ENCODE data around the gene ARMH3.
"Not testable (repeated sequence)": the region's sequence is repeated elsewhere in the genome, so short reads cannot be mapped to it uniquely, and the experiment has no call there.

ARMH3 gene

DNA sequence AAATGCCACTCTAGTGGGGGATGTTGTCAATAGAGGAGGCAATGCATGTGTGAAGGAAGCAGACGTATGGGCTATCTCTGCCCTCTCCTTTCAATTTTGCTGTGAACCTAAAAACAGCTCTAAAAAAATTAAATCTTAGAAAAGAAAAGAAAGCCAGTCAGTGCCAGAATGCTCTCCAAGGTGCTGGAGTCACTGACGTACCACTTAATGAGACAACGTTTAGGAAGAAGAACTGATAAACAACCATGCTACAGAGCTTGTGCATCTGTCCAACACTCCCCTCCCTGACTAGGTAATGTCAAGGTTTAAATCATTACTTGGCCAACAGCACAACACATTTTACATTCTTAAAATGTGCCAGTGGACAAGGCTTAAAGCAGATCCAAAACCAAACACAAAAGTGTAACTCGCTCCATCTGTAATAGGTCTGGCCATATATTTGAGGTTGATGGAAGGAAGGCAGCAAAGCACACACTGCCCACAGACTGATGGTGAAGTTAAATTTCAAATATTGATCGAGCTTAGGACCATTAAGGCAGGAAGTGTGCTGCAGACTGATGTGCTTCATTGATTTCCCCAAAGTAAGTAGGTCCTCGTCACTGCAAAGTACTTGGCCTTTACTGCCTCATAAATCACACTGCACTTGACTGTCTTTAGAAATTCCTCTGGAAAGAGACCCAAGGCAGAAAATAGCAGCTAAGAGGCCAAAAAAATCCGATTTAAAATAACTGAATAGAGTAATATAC is 15.5 kb downstream of the ARMH3 start:
- no peak for DNase-seq

GRCh38 chr10:102038410-102038809 is 17.6 kb downstream of the ARMH3 start:
- no peak for DNase-seq

DNA sequence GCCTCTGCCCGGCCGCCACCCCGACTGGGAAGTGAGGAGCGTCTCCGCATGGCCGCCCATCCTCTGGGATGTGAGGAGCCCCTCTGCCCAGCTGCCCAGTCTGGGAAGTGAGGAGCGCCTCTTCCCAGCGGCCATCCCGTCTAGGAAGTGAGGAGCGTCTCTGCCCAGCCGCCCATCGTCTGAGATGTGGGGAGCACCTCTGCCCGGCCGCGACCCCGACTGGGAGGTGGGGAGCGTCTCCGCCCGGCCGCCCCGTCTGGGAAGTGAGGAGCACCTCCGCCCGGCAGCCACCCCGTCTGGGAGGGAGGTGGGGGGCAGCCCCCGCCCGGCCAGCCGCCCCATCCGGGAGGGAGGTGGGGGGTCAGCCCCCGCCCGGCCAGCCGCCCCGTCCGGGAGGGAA is 20.2 kb downstream of the ARMH3 start:
- DNase-seq, result not testable (repeated sequence)

- DNase-seq, result no peak
These were observed 22.2 kb downstream of the ARMH3 start for GRCh38 chr10:102033787-102034186.

DNA sequence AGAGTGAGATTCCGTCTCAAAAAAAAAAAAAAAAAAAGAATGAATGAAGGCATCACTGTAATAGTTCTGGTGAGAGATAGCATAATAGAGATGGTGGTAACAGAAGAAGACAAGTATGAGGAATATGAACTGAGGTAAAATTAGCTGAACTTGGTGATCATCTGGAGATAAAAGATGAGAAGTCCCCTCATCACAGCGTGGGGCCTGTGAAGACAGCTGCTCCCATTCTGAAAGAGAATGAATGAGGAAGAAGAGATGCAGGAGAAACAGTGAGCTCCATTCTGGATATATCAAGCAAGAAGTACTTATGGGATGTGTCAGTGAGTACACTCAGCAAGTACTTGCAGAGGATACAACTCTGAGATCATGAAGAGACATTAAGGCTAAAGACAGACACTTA is 28.7 kb downstream of the ARMH3 start:
- DNase-seq, result no peak

DNA sequence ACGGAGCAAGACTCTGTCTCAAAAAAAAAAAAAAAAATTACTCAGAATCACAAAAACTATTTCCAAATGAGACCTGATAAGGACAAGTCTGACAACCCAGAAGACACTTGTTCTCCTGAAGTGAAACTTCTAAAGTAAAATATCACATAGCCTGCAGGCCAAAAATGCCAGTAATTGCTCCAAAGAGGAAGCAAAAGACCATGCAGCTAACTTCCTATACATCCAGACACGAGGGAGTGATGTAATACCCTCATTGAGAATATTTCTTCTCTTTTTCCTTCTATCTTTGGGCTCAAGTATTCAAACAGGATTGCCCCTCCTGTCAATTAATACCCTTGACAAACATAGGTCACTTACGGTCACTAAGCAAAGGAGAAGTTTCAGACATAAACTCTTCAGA is 31.2 kb downstream of the ARMH3 start:
- peak; percentile 70 to 90 (median 82) for DNase-seq

GRCh38 chr10:102020938-102021337 is 35.0 kb downstream of the ARMH3 start:
- DNase-seq, result no peak

DNA sequence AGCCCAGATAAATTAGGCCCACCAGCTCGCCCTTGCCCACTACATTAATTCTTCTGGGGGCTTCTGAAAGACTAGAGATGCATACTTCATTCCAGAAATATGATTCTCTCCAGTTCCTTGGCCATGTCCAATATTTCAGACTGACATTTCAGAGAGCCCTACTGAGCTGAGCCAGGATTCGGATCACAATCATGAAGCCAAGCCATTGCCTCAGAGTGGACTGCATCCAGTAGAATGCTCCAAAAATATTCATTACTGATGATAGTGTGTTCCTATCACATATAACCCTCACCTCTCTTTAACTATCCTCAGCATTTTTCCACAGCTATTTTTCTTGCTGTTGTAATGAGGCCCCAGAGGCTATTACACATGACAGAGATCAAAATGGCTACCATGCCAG is 38.7 kb downstream of the ARMH3 start:
- no peak for DNase-seq

DNA sequence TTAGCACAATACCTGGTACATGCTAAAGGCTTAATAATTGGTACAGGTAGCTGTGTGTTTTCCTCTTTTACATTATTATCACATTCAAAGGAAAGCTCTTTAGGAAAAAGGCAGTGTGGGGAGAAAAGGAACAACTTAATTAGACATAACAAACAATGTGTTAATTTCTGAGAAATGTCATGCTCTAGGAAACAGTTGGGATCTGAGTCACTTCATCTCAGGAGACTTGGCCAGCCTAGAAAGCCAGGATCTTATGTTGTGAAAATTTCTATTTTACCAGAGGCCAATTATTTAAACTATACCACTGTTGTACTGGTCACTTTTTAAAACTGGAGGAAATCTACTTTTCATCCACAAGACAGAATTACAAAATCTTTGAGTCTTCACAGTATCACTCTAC is 39.6 kb downstream of the ARMH3 start:
- no peak for DNase-seq

GRCh38 chr10:102010961-102011360 is 45.0 kb downstream of the ARMH3 start:
- DNase-seq, result peak; percentile 50 to 62 (median 60)

DNA sequence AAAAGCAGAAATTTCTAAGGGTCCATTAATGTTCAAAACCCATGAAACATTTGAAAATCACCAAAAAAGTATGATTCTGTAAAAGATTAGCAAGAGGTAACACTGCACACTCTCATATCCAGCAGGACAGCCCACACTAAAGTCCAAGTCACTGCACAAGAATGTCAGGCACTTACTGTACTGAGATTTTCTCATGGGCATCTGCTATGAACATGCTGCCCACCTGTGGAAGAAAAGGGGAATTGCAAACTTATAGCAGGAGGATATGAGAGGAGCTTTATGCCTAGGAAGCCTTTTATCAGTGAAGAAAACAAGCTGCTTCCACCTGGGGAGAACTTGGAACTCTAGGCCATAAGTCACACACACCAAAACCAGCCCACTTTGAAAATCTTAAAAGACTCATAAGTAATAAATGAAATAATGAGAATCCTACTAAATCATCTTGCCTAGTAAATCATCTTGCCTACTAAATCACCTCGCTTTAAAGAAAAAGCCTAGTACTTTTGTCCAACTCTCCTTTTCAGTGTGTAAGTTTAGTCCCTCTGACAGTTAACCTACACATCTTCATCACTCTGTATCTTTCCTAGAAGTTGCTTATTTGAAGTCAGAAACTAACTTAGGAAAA is 46.1 kb downstream of the ARMH3 start:
- DNase-seq, result peak; percentile 69 to 86 (median 80)

- DNase-seq, result peak; percentile 53 to 83 (median 61)
These were observed 48.2 kb downstream of the ARMH3 start for GRCh38 chr10:102007796-102008195.

GRCh38 chr10:102007031-102007430 is 48.9 kb downstream of the ARMH3 start:
- DNase-seq, result peak in 3 of 4 experiments; percentile 19 to 78 (median 55)

DNA sequence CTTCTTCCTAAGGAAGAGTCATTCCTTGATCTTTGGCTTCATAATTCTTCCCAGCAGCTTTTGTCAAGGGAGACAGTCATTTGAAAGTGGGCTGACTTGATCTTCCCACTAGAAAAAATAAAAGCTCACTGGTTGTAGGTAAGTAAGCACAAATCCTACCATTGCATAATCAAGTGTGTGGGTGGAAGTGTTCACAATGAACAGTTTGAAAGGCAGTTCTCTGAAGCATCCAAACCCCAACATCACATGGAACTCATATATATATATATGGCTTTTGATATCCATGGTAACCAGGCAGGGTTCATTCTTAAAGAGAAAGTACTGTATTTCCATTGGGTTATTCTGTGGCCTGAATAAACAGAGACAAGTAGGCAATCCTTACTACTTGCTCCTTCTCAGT is 51.6 kb downstream of the ARMH3 start:
- DNase-seq, result peak; percentile 68 to 90 (median 76)

GRCh38 chr10:102003541-102003940 is 52.4 kb downstream of the ARMH3 start:
- DNase-seq, result peak in 2 of 4 experiments; percentile 28 to 50

- peak; percentile 77 to 92 (median 84) for DNase-seq
These were observed 54.4 kb downstream of the ARMH3 start for GRCh38 chr10:102001435-102002068.

- DNase-seq, result no peak
These were observed 58.2 kb downstream of the ARMH3 start for GRCh38 chr10:101997803-101998202.

GRCh38 chr10:101995451-101996063 is 60.4 kb downstream of the ARMH3 start:
- DNase-seq, result peak in 1 of 4 experiments; percentile 33

DNA sequence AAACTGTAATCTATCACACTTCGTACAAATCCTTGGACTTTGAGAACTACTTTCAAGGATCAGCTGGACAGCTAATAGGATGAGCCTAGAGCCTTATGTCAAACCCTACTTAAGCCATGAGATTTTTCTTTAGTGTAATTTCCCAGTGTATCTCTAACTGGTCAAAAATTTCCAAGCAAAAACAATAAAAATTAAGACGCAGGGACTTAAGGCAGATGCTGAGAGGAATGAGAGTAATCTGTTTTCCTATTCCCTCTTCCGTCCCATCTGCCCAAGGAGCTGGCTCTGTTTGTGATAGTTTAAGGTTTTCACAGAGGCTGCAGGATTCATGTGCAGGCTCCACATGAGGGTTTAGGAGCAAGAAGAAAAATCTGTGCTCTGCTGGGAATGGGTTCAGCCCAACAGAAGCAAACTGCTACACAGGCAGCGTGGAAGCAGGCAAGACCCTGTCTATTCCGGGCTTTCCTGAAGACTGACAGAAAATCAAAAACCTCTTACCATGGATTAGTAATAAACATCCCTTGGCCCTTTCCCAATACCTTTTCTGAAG is 62.2 kb downstream of the ARMH3 start:
- no peak for DNase-seq

- no peak for DNase-seq
These were observed 62.8 kb downstream of the ARMH3 start for GRCh38 chr10:101993221-101993620.

GRCh38 chr10:101987136-101987535 is 68.8 kb downstream of the ARMH3 start:
- no peak for DNase-seq

GRCh38 chr10:101986624-101986971 is 69.4 kb downstream of the ARMH3 start:
- DNase-seq, result peak; percentile 32 to 68 (median 64)

- not testable (repeated sequence) for DNase-seq
These were observed 75.3 kb downstream of the ARMH3 start for GRCh38 chr10:101980677-101981076.
